CD8-positive, alpha-beta memory T cell (primary cell): ENCODE results near the gene AOAH. TPM values are rescaled to one million over a fixed set of nuclear protein-coding genes. Genes with fewer than 3 reads are reported as not detected.

Experiments used
- CTCF ChIA-PET: fragments of 350-600 bp; sonication (Branson Sonifier 250); formaldehyde crosslinking; loops from one replicate; lab custom pipeline; 2021; ENCODE audit warnings: antibody characterized with exemption; lab: Charles Lee
- POLR2A ChIA-PET: fragments of 350-600 bp; sonication (Branson Sonifier 250); formaldehyde crosslinking; loops from one replicate; lab custom pipeline; 2021; ENCODE audit warnings: antibody characterized with exemption; lab: Charles Lee
- DNase-seq, 5 donors: peaks; one replicate each; pipeline versions ENCODE4 v3.0.0 to v3.0.0-alpha.2; 2020 to 2022; ENCODE audit warnings: mixed read lengths in 1 of 5
- H3K27ac ChIP-seq: one replicate; pipeline ENCODE4 v1.7.0; 2013; ENCODE audit warnings: low read depth, mild to moderate bottlenecking, low read length, moderate library complexity
- H3K27me3 ChIP-seq: 2 replicates; pipeline ENCODE4 v1.7.0; 2013; ENCODE audit warnings: low read length, mild to moderate bottlenecking; ENCODE audit not compliant: insufficient read depth, poor library complexity, severe bottlenecking
- H3K36me3 ChIP-seq: 2 replicates; pipeline ENCODE4 v1.7.0; 2013; ENCODE audit warnings: mild to moderate bottlenecking, low read length, moderate library complexity; ENCODE audit not compliant: insufficient read depth
- H3K4me1 ChIP-seq: 2 replicates; pipeline ENCODE4 v1.7.0; 2013; ENCODE audit warnings: mild to moderate bottlenecking, low read length, moderate library complexity; ENCODE audit not compliant: insufficient read depth
- H3K4me3 ChIP-seq: 2 replicates; pipeline ENCODE4 v1.7.0; 2013; ENCODE audit warnings: mild to moderate bottlenecking, low read length
- H3K9me3 ChIP-seq: 2 replicates; pipeline ENCODE4 v1.7.0; 2013; ENCODE audit warnings: mild to moderate bottlenecking, low read length
- H3K27ac Mint-ChIP-seq, 8 donors: one replicate each; pipeline ENCODE4 v1.8.0; 2020 to 2021; ENCODE audit warnings: mixed read lengths in 8 of 8, mild to moderate bottlenecking in 6 of 8, inconsistent platforms in 3 of 8, moderate library complexity in 3 of 8
- H3K27me3 Mint-ChIP-seq, 2 donors: one replicate each; pipeline ENCODE4 v1.8.0; 2020 to 2021; ENCODE audit warnings: mixed read lengths in 2 of 2, mild to moderate bottlenecking in 1 of 2, moderate library complexity in 1 of 2
- H3K36me3 Mint-ChIP-seq, 3 donors: one replicate each; pipeline ENCODE4 v1.8.0; 2020 to 2021; ENCODE audit warnings: mixed read lengths in 3 of 3, inconsistent platforms in 1 of 3, mild to moderate bottlenecking in 1 of 3
- H3K4me1 Mint-ChIP-seq, 3 donors: one replicate each; pipeline ENCODE4 v1.8.0; 2020 to 2021; ENCODE audit warnings: mixed read lengths in 3 of 3, inconsistent platforms in 1 of 3, mild to moderate bottlenecking in 1 of 3
- H3K4me3 Mint-ChIP-seq, 7 donors: one replicate each; pipeline ENCODE4 v1.8.0; 2020 to 2021; ENCODE audit warnings: mixed read lengths in 7 of 7, mild to moderate bottlenecking in 6 of 7, moderate library complexity in 4 of 7, inconsistent platforms in 2 of 7
- H3K9me3 Mint-ChIP-seq, 5 donors: one replicate each; pipeline ENCODE4 v1.8.0; 2020 to 2022; ENCODE audit warnings: mixed read lengths in 5 of 5, mild to moderate bottlenecking in 3 of 5, moderate library complexity in 2 of 5, inconsistent platforms in 1 of 5
- polyA plus RNA-seq: library from polyadenylated mRNA; unstranded; fragments of 300-500 nt; fragmentation: Illumina TruSeq; gene quantifications from one replicate; pipeline ENCODE4 v1.2.3, GENCODE V29; 2021
- total RNA-seq, 2 experiments: library from RNA; stranded (reverse); gene quantifications; one replicate each; pipeline ENCODE4 v1.2.3, GENCODE V29; 2021

Gene AOAH
- total and polyA plus RNA-seq, 3 experiments from 2014 or later, result 25.0 to 59.2 (median 26.4) TPM

DNA sequence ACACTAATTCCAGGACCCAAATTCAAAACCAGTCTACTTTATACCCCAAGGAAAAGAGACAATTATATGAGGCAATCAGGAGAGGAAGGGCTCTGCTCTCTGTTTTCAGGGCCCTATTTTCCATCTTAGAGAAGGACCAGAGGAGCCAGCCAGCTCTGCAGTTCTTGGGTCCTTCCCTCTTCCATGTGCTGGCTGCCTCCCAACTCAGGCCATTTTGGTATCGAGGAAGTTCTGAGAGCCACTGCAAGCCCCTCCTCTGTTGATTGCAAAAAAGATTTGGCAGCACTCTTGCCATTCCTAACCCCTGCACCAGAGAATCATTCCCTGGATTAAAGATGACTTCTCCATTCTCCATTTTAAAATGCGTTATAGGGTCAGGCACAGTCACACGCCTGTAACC, 151.2 kb downstream of the AOAH start:
- Mint-ChIP-seq H3K27ac (peak overlapping the region in 1 of 8 donors; percentile 94), H3K9me3 (peaks cover 0 to 6% (median 0%) of the 10 kb centered on the region in 5 donors), H3K27me3 (no peaks in the 10 kb centered on the region), H3K4me3 (no peak overlapping the region), H3K36me3 (peaks cover 32 to 49% (median 33%) of the 10 kb centered on the region in 3 donors), H3K4me1 (peaks cover 12 to 31% (median 20%) of the 10 kb centered on the region in 3 donors)
- DNase-seq, result no peak
- H3K9me3 ChIP-seq, result no peaks in the 10 kb centered on the region
- H3K27ac ChIP-seq, result no peak overlapping the region
- H3K36me3 ChIP-seq, result no peaks in the 10 kb centered on the region
- no peak overlapping the region for H3K4me3 ChIP-seq
- H3K4me1 ChIP-seq, result no peaks in the 10 kb centered on the region
- H3K27me3 ChIP-seq, result no peaks in the 10 kb centered on the region
- ChIA-PET CTCF (no interaction called here), POLR2A (no interaction called here)

DNA sequence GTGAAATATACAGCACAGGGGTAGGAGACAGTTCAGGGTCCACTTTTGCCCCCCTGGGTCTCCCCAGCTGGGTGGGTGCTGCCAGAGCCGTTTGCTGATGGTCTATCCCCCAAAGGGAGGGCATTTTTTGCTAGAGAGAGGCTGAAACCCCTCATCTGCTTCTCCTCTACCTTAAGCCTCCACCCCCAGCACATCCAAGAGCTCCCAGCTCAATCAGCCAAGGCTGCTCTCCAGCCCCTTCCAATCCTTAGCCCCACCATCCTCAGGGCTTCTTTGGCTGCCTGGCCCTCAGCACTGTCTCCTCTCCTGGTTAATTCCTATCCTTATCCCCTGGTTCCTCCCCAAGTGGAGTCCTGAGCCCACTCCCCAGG, 153.1 kb downstream of the AOAH start:
- H3K4me3 ChIP-seq, result no peak overlapping the region
- Mint-ChIP-seq H3K27ac (peak overlapping the region in 7 of 8 donors; percentile 43 to 96 (median 81)), H3K4me1 (peaks cover 12 to 31% (median 20%) of the 10 kb centered on the region in 3 donors), H3K36me3 (peaks cover 22 to 41% (median 25%) of the 10 kb centered on the region in 3 donors), H3K9me3 (no peaks in the 10 kb centered on the region), H3K27me3 (peaks cover 0 to 1% of the 10 kb centered on the region in 2 donors), H3K4me3 (peak overlapping the region in 5 of 7 donors; percentile 1 to 87 (median 20))
- H3K4me1 ChIP-seq, result no peaks in the 10 kb centered on the region
- no peaks in the 10 kb centered on the region for H3K27me3 ChIP-seq
- CTCF ChIA-PET, result interaction anchor here (1.5 kb wide), 1 partner anchor 100 kb away, joined by 5 read pairs; no protein-coding TSS in a partner anchor
- DNase-seq, result no peak
- no peaks in the 10 kb centered on the region for H3K9me3 ChIP-seq
- no peaks in the 10 kb centered on the region for H3K36me3 ChIP-seq
- H3K27ac ChIP-seq, result no peak overlapping the region
- POLR2A ChIA-PET, result no interaction called here

DNA sequence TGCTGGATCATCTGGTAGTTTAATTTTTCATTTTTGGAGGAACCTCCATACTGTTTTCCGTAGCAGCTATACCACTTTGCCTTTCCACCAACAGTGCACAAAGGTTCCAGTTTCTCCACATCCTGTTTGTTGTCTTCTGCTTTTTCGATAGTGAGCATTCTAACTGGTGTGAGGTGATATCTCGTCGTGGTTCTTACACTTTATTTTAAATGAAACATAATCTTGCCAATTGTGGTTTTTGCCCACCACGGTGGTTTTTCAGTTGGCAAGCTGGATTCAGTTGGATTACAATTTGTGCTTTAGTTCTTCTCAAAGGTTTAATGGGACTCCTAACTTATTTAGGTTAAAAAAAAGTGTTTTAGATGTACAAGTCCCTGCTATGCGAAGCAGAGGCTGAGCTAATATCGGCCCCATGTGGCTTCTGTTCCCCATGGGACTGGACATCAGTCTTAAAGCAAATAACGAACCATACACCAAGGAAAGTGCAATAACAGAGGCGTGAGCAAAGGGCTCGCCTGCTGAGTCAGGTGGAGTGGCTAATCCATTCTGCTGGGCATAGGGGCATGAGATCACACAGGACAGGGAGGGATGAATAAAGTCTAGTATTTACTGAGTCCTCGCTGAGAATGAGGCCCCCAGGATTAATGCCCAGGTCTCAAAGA, 153.6 kb downstream of the AOAH start:
- peak overlapping the region in 7 of 8 donors; percentile 38 to 96 (median 82) for H3K27ac Mint-ChIP-seq
- CTCF ChIA-PET, result interaction anchor here (1.5 kb wide), 1 partner anchor 101 kb away, joined by 5 read pairs; no protein-coding TSS in a partner anchor
- H3K27me3 Mint-ChIP-seq, result peaks cover 0 to 1% of the 10 kb centered on the region in 2 donors

DNA sequence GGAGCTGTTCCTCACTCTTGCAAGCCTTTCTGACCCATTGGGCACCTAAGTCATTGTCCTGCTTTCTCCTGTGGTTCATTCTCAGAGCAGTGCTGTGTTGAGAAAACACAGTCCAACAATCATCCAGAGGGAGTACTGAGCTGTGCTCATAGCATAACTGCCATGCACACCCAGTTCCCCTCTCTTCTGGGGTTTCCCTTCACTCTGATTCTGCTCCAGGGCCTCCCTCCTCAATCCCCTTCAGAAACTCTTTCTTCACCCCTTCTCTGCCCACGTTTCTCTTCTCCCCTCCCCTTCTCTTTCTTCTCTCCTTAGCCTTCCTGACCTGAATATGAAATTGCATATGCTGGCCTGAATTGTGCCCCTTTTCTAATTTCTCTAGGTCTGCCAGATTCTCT, 155.8 kb downstream of the AOAH start:
- CTCF ChIA-PET, result no interaction called here
- Mint-ChIP-seq H3K4me1 (peaks cover 14 to 31% (median 25%) of the 10 kb centered on the region in 3 donors), H3K27ac (peak overlapping the region in 2 of 8 donors; percentile 6 to 24), H3K36me3 (peaks cover 6 to 20% (median 17%) of the 10 kb centered on the region in 3 donors), H3K9me3 (no peaks in the 10 kb centered on the region), H3K27me3 (peaks cover 0 to 1% of the 10 kb centered on the region in 2 donors), H3K4me3 (no peak overlapping the region)
- H3K27ac ChIP-seq, result no peak overlapping the region
- H3K4me3 ChIP-seq, result no peak overlapping the region
- no peaks in the 10 kb centered on the region for H3K9me3 ChIP-seq
- no peak for DNase-seq
- no peaks in the 10 kb centered on the region for H3K4me1 ChIP-seq
- H3K36me3 ChIP-seq, result no peaks in the 10 kb centered on the region
- POLR2A ChIA-PET, result interaction anchor here (0.6 kb wide), 1 partner anchor 24 kb away, joined by 3 read pairs; no protein-coding TSS in a partner anchor
- H3K27me3 ChIP-seq, result no peaks in the 10 kb centered on the region

More for the DNA sequence above, 153.6 kb downstream of the AOAH start:
- H3K4me3 ChIP-seq, result no peak overlapping the region
- no peak overlapping the region for H3K27ac ChIP-seq
- no peak for DNase-seq
- POLR2A ChIA-PET, result no interaction called here
- Mint-ChIP-seq H3K9me3 (no peaks in the 10 kb centered on the region), H3K4me1 (peaks cover 12 to 31% (median 20%) of the 10 kb centered on the region in 3 donors), H3K36me3 (peaks cover 17 to 36% (median 23%) of the 10 kb centered on the region in 3 donors), H3K4me3 (no peak overlapping the region)
- no peaks in the 10 kb centered on the region for H3K27me3 ChIP-seq
- H3K9me3 ChIP-seq, result no peaks in the 10 kb centered on the region
- H3K36me3 ChIP-seq, result no peaks in the 10 kb centered on the region
- H3K4me1 ChIP-seq, result no peaks in the 10 kb centered on the region

DNA sequence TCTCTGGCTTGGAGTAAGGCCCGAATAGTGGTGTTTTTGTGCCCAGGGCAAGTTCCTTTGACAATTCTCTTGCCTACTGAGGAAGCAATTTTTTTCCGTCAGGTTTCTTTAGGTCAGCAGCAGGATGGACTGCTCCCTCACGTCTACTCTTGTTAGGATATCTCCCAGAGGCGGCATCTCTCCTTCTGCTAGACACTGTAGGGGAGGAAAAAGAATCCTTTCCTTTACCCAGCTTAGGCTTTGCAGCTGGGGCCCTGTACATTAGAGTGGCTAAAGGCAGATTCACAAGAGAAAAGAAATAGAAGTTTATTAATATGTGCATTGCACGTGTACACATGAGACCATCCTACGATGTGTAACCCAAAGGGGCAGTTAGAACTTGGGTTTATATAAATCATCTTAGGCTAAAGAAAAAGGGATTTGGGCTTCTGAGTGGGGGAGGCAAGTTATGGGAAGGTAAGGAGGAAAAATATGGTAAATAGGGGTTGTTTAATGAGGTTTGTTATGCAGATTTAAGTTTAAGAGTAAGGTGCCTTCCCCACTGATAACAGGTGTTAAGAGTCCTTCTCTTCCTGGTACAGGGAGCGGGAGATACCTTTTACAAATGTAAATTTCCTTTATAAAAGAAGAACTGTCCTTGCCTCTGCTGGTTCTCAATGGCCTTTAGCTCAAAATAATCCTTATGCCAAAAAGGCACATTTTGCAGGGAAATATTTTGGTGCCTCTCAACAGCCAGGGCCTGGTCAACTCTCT, 156.4 kb downstream of the AOAH start:
- no peak overlapping the region for H3K4me3 Mint-ChIP-seq
- ChIA-PET CTCF (no interaction called here), POLR2A (interaction anchor here (0.6 kb wide), 1 partner anchor 23 kb away, joined by 3 read pairs; no protein-coding TSS in a partner anchor)
- no peak overlapping the region for H3K27ac ChIP-seq
- peak overlapping the region in 2 of 8 donors; percentile 24 to 72 for H3K27ac Mint-ChIP-seq
- DNase-seq, result no peak
- H3K4me3 ChIP-seq, result no peak overlapping the region
- H3K27me3 Mint-ChIP-seq, result peaks cover 0 to 4% of the 10 kb centered on the region in 2 donors
- H3K27me3 ChIP-seq, result no peaks in the 10 kb centered on the region
- H3K4me1 ChIP-seq, result no peaks in the 10 kb centered on the region
- H3K36me3 ChIP-seq, result no peaks in the 10 kb centered on the region
- H3K36me3 Mint-ChIP-seq, result peaks cover 8 to 23% (median 15%) of the 10 kb centered on the region in 3 donors
- peaks cover 14 to 27% (median 25%) of the 10 kb centered on the region in 3 donors for H3K4me1 Mint-ChIP-seq
- no peaks in the 10 kb centered on the region for H3K9me3 Mint-ChIP-seq
- H3K9me3 ChIP-seq, result no peaks in the 10 kb centered on the region

DNA sequence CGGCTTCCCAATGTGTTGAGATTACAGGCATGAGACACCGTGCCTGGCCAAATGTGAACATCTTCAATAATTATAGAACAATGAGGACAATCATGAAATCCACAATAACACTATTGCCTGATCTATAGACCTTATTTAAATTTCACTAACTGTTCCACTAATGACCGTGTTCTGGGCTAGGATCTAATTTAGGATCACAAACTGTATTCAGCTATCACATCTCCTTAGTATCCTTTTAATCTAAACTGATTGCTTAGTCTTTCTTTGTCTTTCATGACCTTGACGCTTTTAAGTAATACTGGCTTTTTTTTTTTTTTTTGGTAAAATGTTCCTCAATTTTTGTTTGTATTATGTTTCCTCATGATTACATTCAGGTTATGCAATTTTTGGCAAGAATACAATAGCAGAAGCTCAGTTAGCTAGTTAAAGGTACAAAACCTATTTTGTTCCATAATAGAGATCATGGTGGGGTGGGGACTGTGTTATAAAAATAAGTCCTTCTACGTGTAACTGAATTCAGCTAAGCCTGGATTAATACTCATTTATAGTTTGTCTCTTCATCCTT, 158.4 kb downstream of the AOAH start:
- Mint-ChIP-seq H3K4me1 (peaks cover 8 to 14% (median 9%) of the 10 kb centered on the region in 3 donors), H3K4me3 (no peak overlapping the region), H3K9me3 (no peaks in the 10 kb centered on the region), H3K36me3 (peaks cover 12 to 33% (median 21%) of the 10 kb centered on the region in 3 donors), H3K27me3 (peaks cover 0 to 4% of the 10 kb centered on the region in 2 donors), H3K27ac (peak overlapping the region in 5 of 8 donors; percentile 30 to 86 (median 54))
- DNase-seq, result no peak
- H3K27ac ChIP-seq, result no peak overlapping the region
- no peaks in the 10 kb centered on the region for H3K27me3 ChIP-seq
- H3K4me1 ChIP-seq, result no peaks in the 10 kb centered on the region
- H3K36me3 ChIP-seq, result no peaks in the 10 kb centered on the region
- no peak overlapping the region for H3K4me3 ChIP-seq
- H3K9me3 ChIP-seq, result no peaks in the 10 kb centered on the region
- ChIA-PET POLR2A (interaction anchor here (0.5 to 0.7 kb wide), 3 partner anchors 194 to 779 kb away, joined by 3 to 9 read pairs (median 4); no protein-coding TSS in a partner anchor), CTCF (no interaction called here)

DNA sequence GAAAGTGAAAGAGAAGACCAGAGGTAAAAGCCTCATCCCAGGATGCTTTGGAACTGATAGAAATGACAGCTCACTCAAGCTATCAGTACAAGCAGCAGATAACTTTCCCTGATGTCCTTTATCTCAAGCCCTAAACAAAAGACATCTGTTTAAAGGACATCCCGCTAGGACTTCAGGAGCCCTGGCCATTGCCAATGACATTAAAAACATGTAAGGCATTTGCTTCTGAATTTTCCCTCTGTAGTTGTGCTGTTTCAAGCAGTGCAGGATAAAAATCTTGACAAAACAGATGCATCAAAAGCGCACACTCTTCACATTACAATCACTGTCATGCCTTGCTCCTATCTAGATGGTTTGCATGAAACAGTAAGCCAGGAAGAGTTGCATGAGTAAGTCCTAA, 159.8 kb downstream of the AOAH start:
- Histone ChIP-seq H3K9me3 (no peaks in the 10 kb centered on the region), H3K27me3 (no peaks in the 10 kb centered on the region), H3K4me1 (no peaks in the 10 kb centered on the region), H3K36me3 (no peaks in the 10 kb centered on the region), H3K27ac (no peak overlapping the region), H3K4me3 (no peak overlapping the region)
- DNase-seq, result no peak
- Mint-ChIP-seq H3K36me3 (peaks cover 7 to 33% (median 24%) of the 10 kb centered on the region in 3 donors), H3K9me3 (no peaks in the 10 kb centered on the region), H3K4me1 (peaks cover 0 to 5% (median 2%) of the 10 kb centered on the region in 3 donors), H3K27ac (peak overlapping the region in 4 of 8 donors; percentile 40 to 78 (median 62)), H3K27me3 (peaks cover 0 to 4% of the 10 kb centered on the region in 2 donors), H3K4me3 (no peak overlapping the region)
- POLR2A ChIA-PET, result no interaction called here
- CTCF ChIA-PET, result no interaction called here
